Mucosa of stomach (tissue), 1 donor: ENCODE results near the gene P2RY12.
"Not testable (repeated sequence)": the region's sequence is repeated elsewhere in the genome, so short reads cannot be mapped to it uniquely, and the experiment has no call there.

Experiments used
- H3K27me3 ChIP-seq: one replicate; pipeline ENCODE4 v1.7.0; 2013; ENCODE audit warnings: mild to moderate bottlenecking, low read length; ENCODE audit not compliant: control insufficient read depth, insufficient read depth
- H3K36me3 ChIP-seq: one replicate; pipeline ENCODE4 v1.7.0; 2013; ENCODE audit warnings: low read length; ENCODE audit not compliant: control insufficient read depth, insufficient read depth
- H3K4me1 ChIP-seq: one replicate; pipeline ENCODE4 v1.7.0; 2013; ENCODE audit warnings: mild to moderate bottlenecking, low read length; ENCODE audit not compliant: control insufficient read depth, insufficient read depth
- H3K4me3 ChIP-seq: one replicate; pipeline ENCODE4 v1.7.0; 2013; ENCODE audit warnings: low read length
- H3K9ac ChIP-seq: one replicate; pipeline ENCODE4 v1.7.0; 2013; ENCODE audit warnings: mild to moderate bottlenecking, low read length, moderate library complexity
- H3K9me3 ChIP-seq: one replicate; pipeline ENCODE4 v1.7.0; 2013; ENCODE audit warnings: mild to moderate bottlenecking, low read length, moderate library complexity; ENCODE audit not compliant: control insufficient read depth
- donor health status: Pancreatic carcinoma.

The P2RY12 gene

GRCh38 chr3:151410891-151411559 is 26.5 kb upstream of the P2RY12 start:
- Histone ChIP-seq H3K27me3 (no peaks in the 10 kb centered on the region), H3K36me3 (no peaks in the 10 kb centered on the region), H3K4me3 (no peak overlapping the region), H3K9ac (no peak overlapping the region), H3K9me3 (no peaks in the 10 kb centered on the region), H3K4me1 (no peaks in the 10 kb centered on the region)

DNA sequence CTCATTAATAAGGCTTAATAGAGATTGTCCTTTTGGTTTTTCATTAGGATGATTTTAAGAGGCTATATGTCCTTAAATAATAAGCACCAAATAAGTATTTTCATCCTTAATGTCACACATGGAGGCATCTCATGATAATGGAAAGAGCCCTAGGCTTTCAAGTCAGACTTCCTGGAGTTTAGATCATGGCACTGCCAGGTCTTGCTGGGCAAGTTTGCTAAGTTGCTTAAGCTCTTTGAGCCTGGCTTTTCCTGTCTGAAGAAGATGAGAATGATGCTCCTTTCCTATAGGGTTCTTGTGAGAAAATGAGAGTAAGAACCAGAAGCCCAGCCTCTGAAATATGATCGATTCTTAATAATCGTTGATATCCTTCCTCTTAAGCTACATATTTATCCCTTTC is 23.4 kb upstream of the P2RY12 start:
- no peaks in the 10 kb centered on the region for H3K36me3 ChIP-seq
- no peaks in the 10 kb centered on the region for H3K9me3 ChIP-seq
- H3K4me1 ChIP-seq = no peaks in the 10 kb centered on the region
- H3K27me3 ChIP-seq = no peaks in the 10 kb centered on the region
- no peak overlapping the region for H3K9ac ChIP-seq
- no peak overlapping the region for H3K4me3 ChIP-seq

DNA sequence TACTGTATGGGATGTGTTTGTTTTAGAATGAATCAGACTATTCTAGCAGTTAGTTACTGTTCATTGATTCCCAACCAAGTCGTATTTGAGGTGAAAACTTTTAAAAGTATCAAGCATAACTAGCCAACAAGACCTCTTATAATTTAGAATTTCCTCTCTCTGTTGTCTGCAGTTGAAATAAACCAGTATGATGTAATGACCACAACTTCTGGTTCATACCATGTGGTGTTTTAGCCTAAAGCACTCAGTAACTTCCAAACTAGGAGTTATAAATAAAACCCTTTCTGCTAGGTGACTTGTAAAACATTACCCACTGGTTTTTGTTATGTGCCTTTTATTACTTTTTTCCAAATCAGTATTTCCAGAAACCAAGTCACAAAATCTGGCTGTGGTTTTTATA is 19.8 kb upstream of the P2RY12 start:
- Histone ChIP-seq H3K4me3 (no peak overlapping the region), H3K9ac (no peak overlapping the region), H3K4me1 (no peaks in the 10 kb centered on the region), H3K9me3 (no peaks in the 10 kb centered on the region), H3K36me3 (no peaks in the 10 kb centered on the region), H3K27me3 (no peaks in the 10 kb centered on the region)

GRCh38 chr3:151403246-151403645 is 18.7 kb upstream of the P2RY12 start:
- Histone ChIP-seq H3K36me3 (no peaks in the 10 kb centered on the region), H3K9ac (no peak overlapping the region), H3K4me3 (no peak overlapping the region), H3K4me1 (no peaks in the 10 kb centered on the region), H3K9me3 (no peaks in the 10 kb centered on the region), H3K27me3 (no peaks in the 10 kb centered on the region)

- Histone ChIP-seq H3K27me3 (no peaks in the 10 kb centered on the region), H3K9ac (no peak overlapping the region), H3K4me3 (no peak overlapping the region), H3K4me1 (no peaks in the 10 kb centered on the region), H3K36me3 (no peaks in the 10 kb centered on the region), H3K9me3 (no peaks in the 10 kb centered on the region)
Observed at GRCh38 chr3:151402349-151402748, 17.8 kb upstream of the P2RY12 start.

- no peaks in the 10 kb centered on the region for H3K4me1 ChIP-seq
- no peak overlapping the region for H3K9ac ChIP-seq
- H3K36me3 ChIP-seq = no peaks in the 10 kb centered on the region
- no peaks in the 10 kb centered on the region for H3K9me3 ChIP-seq
- H3K27me3 ChIP-seq = no peaks in the 10 kb centered on the region
- no peak overlapping the region for H3K4me3 ChIP-seq
Observed at GRCh38 chr3:151400341-151400740, 15.8 kb upstream of the P2RY12 start.

- Histone ChIP-seq H3K4me3 (no peak overlapping the region), H3K9me3 (no peaks in the 10 kb centered on the region), H3K27me3 (no peaks in the 10 kb centered on the region), H3K36me3 (no peaks in the 10 kb centered on the region), H3K9ac (no peak overlapping the region), H3K4me1 (no peaks in the 10 kb centered on the region)
Observed at GRCh38 chr3:151398895-151399294, 14.3 kb upstream of the P2RY12 start.

DNA sequence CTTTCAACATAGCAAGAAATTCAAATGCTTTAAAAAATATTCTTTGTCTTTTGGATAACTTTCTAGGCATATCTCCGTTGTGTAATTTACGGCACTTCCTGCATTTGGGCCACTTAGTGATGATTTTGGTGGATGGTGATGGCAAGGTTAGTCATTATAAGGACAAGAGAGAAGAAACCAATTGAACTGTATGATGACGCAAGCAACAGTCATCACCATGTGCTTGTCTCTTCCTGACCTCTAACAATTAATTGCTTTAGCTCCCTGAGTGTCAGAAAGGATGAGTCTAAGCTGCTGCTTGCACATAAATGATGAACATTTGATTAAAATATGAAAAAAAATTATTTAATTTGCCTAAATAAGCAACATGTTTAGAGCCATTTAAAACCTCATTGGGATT is 11.3 kb upstream of the P2RY12 start:
- H3K4me3 ChIP-seq = no peak overlapping the region

DNA sequence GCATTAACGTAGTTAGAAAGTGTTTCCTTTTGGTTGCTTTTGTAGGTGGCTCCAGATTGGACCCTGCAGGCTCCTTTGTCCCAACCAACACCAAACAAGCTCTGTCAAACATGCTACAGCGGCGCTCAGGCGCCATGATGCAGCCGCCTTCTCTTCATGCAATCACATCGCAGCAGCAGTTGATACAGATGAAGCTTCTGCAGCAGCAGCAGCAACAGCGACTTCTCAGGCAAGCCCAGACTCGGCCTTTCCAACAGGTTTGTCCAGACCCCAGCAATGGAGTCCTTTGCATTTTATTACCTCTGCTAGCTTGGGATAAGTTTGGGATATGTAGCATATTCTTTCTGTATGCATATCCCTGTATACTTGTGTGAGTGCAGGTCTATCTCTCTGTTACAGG is 10.1 kb upstream of the P2RY12 start:
- Histone ChIP-seq H3K4me3 (no peak overlapping the region), H3K36me3 (no peaks in the 10 kb centered on the region), H3K9ac (no peak overlapping the region), H3K27me3 (no peaks in the 10 kb centered on the region), H3K4me1 (no peaks in the 10 kb centered on the region), H3K9me3 (no peaks in the 10 kb centered on the region)

More for the DNA sequence above, 11.3 kb upstream of the P2RY12 start:
- no peaks in the 10 kb centered on the region for H3K9me3 ChIP-seq
- no peaks in the 10 kb centered on the region for H3K27me3 ChIP-seq
- H3K36me3 ChIP-seq = no peaks in the 10 kb centered on the region
- H3K9ac ChIP-seq = no peak overlapping the region
- H3K4me1 ChIP-seq = no peaks in the 10 kb centered on the region

DNA sequence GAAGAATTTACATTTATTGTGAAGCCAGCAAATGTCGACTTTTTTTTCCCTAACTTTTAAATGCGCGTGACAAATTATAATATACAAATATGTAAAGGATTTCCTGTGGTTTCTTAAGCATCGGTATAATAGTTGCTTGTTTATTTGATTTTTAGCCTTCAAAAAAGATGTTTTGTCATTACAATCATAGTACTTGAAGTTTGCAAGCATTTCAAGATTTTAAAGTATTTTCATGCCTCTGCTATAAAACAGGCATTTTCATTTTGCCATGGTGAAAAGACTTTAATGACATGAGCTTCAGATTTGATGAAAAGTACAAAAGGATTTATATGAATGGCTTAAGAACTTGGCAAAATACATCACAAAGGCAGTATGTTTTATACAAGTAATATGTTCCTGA is 9.4 kb upstream of the P2RY12 start:
- H3K9me3 ChIP-seq = no peaks in the 10 kb centered on the region
- H3K4me1 ChIP-seq = no peaks in the 10 kb centered on the region
- no peak overlapping the region for H3K9ac ChIP-seq
- no peaks in the 10 kb centered on the region for H3K36me3 ChIP-seq
- H3K4me3 ChIP-seq = no peak overlapping the region
- H3K27me3 ChIP-seq = no peaks in the 10 kb centered on the region

DNA sequence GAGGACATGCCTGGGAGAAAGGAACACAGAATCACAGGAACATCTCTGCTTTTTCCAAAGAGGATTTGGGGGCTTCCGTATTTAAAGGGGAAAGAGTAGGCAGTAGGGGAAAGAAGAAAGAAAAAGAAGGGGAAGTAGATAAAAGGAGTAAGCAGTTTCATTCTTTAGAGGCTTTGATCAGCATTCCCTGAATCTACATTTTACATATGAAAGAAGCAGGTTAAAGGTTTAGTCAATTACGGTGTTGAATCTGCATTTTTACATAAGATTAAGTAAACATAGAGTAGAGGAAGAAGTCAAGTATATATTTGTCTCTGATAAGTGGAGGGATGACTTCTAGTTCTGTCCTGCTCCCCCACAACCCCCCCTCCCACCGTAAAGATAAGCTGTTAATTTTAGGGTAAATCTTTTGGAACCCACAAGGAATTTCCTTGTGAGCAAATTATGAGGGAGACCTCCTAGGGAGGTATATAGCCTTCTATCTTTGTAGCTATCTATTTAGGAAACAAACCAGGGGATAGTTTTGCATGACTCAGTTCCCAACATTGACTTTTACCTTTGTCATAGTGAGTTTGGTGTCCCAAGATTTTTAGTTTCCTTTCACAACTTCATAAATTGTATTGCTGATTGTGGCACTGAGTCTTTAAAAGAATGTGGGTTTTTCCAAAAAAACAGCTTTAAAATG is 8.7 kb upstream of the P2RY12 start:
- Histone ChIP-seq H3K9ac (no peak overlapping the region), H3K9me3 (no peaks in the 10 kb centered on the region), H3K4me1 (no peaks in the 10 kb centered on the region), H3K27me3 (no peaks in the 10 kb centered on the region), H3K4me3 (no peak overlapping the region), H3K36me3 (no peaks in the 10 kb centered on the region)

DNA sequence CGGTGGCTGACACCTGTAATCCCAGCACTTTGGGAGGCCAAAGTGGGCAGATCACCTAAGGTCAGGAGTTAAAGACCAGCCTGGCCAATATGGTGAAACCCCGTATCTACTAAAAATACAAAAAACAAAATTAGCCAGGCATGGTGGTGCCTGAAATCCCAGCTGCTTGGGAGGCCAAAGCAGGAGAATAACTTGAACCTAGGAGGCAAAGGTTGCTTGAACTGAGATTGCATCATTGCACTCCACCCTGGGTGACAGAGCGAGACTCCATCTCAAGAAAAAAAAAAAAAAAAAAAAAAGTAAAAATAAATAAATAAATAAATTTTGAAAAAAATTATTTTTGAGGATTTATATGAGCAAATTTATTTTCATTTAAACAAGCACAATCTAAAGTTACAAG is 7.6 kb upstream of the P2RY12 start:
- not testable (repeated sequence) for H3K36me3 ChIP-seq, H3K9me3 ChIP-seq, H3K27me3 ChIP-seq, H3K9ac ChIP-seq, H3K4me1 ChIP-seq, H3K4me3 ChIP-seq
